ENCODE results near the gene RGS9BP.
"Not testable (repeated sequence)": the region's sequence is repeated elsewhere in the genome, so short reads cannot be mapped to it uniquely, and the experiment has no call there.

Gene RGS9BP

DNA sequence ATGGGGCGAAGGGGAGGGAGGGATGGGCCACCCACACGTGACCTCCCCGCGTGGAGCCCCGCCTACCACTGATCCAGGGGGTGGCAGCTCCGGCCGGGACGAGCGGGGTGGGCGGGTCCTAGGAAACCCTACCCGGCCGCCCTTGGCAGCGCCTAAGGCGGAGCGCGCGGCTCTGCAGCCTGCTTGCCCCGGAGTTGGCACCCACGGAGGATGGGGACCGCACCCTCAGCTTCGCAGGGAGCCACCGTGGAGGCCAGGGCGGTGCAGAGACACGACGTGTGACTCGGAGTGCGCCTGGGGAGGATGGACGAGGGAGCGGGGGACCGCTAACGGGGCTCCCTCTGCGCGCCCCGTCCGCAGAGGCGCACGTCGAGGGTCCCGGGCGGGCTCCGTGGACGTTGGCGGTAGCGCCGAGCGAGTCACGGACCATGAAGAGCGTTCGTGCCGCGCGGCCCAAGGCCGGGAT, at the start of gene RGS9BP:
Gene RGS9BP, plus strand, starts transcription at position 129 of the 466 bp plus-strand sequence. CDS start 416 bp downstream, outside the sequence.
- peak in 2 of 3 experiments; percentile 32 to 63 for DNase-seq (ENCODE audit: low read depth in 3 of 3)

DNA sequence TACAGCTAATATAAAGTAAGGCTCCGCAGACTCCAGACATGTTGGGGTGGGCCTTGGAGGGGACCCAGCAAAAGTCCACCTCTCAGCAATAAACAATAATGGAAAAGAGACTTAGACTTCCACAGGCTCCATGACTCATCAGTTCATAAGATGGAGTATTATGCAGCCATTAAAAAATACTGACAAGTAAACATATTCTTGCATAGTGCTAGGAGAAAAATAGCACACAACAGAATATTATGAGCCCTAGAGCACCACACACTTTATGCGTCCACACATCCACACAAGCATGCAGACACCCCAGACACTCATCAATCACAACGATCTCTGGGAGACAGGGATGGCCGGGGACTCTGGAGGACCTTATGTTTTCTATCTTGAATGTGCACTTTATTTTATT, 48.7 kb upstream of the RGS9BP start:
- DNase-seq (ENCODE audit: low read depth in 3 of 3), result no peak

GRCh38 chr19:32627714-32628270, 47.9 kb upstream of the RGS9BP start:
- no peak for DNase-seq (ENCODE audit: low read depth in 3 of 3)

DNA sequence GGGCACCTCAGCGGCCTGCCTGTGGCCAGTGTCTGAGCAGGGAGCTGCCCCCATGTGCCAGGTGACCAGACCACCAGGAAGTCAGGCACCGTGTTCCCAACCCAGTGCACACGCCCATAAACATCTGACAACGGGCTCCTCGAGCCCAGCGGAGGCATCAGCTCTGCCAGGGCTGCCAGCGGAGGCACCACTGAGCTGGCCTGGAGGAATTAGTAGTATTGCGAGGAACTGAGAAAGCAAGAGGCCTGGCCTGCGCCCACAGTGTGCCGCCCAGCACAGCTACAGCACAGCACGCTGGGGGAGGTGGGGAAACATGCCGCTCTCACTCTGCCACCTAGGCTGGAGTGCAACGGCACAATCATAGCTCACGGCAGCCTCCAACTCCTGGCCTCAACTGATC, 45.3 kb upstream of the RGS9BP start:
- no peak for DNase-seq (ENCODE audit: low read depth in 3 of 3)

GRCh38 chr19:32631381-32631780, 44.3 kb upstream of the RGS9BP start:
- no peak for DNase-seq (ENCODE audit: low read depth in 3 of 3)

GRCh38 chr19:32637480-32637879, 38.2 kb upstream of the RGS9BP start:
- no peak for DNase-seq (ENCODE audit: low read depth in 3 of 3)

DNA sequence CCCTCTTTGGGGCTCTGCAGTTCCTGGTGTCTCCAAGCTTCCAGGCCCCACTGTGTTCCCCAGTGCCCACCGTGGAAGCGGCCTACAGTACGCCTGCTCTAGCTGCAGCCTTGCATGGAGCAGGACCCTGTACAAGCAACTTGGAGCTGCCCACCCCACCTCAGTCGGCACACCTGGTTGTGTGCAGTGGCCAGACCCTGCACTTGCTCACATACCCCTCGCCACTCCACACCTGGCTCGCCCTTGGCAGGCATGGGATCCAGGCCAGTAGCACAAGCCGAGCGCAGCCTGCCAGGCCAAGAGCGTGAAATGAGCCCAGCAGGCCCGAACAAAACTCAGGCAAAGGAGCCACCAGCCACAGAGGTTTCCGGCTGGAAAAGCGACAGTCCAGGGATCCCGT, 37.0 kb upstream of the RGS9BP start:
- no peak for DNase-seq (ENCODE audit: low read depth in 3 of 3)

- peak; percentile 7 to 58 (median 22) for DNase-seq (ENCODE audit: low read depth in 3 of 3)
Measured at GRCh38 chr19:32642771-32643170, 32.9 kb upstream of the RGS9BP start.

DNA sequence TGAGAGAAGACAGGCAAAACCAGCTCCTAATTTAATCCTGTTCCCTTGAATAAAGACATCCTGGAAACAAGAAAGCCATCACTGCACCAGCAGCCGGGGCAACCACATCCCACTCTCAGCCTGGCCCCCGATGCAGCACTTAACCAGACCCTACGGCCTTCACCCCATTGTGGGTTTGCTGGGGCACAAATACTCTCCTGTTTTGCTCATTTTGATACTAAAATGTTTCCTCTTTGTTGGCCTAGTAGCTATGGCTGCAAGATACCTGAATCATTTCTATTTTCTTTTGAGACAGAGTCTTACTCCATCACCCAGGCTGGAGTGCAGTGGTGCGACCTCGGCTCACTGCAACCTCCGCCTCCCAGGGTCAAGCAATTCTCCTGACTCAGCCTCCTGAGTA, 29.1 kb upstream of the RGS9BP start:
- DNase-seq (ENCODE audit: low read depth in 3 of 3), result no peak

GRCh38 chr19:32647361-32647760, 28.3 kb upstream of the RGS9BP start:
- no peak for DNase-seq (ENCODE audit: low read depth in 3 of 3)

DNA sequence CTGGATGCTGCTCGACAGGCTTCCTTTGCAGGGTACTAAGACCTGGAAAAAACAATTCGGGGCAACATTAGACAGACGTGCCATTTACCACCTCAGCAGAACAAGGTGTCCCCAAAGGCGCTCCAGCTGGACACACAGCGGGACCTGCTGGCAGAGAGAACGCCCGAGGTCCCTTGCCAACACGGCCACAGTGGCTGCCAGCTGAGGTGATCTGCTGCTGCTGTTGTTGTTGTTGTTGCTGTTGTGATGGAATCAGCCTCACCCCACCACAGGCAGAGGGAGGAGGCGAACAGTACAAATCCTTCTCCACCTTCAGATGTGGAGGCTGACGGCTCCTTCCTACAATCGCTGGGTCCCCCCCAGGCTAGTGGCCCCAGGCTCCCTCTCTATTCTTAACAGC, 25.9 kb upstream of the RGS9BP start:
- DNase-seq (ENCODE audit: low read depth in 3 of 3), result no peak

- DNase-seq (ENCODE audit: low read depth in 3 of 3), result no peak
Measured at GRCh38 chr19:32650671-32651070, 25.0 kb upstream of the RGS9BP start.

DNA sequence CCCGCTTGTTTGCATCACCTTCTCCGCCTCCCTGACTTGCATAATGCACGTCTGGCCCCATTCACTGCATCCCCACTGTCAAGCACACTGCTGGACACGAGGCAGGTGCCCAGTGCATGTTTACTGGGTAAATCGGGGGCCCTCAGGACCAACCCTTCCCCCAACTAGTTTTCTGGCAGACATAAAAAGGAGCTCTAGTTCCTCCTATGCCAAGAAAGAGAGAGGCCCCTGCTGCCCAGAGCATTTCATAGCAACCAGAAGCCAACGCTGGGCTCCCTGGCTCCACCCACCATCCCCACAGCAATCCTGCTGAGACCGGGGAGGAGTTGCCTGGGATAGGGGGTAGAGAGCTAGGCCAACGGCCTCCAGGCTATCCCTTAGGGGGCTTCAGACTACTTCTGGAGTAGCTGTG, 23.9 kb upstream of the RGS9BP start:
- DNase-seq (ENCODE audit: low read depth in 3 of 3), result no peak

GRCh38 chr19:32652331-32652730, 23.3 kb upstream of the RGS9BP start:
- DNase-seq (ENCODE audit: low read depth in 3 of 3), result not testable (repeated sequence)

DNA sequence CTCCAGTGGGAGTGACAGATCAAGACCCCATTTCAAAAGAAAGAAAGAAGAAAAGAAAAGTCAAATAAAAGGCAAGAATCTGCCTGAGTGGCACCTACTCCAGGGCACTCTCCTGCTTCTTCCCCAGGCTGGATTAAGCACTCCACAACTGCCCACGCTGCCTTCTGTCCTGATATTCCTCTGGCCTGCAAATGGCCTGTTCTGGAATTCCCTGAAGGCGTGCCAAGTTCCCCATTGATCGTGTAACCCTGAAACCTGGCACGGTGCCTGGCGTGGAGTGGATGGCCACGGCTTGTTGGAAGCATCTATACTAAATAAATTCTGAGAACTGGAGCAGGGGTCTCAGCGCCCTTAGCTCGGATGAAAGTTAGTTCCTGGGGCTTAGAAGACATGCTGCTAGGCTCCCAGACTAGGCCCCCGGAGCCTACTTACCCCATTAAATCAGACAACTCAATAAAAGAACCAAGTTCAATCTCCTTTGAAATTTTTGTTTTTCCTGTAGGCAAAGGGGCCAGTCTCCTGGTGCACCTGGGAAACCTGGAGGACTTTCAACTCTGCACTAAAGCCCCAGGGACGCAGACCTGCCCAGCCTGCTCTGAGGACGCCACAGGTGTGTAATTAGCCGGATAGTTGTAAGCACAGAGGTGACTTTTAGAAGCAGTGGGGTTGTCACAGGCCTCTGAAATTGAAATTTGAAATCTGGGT, 22.6 kb upstream of the RGS9BP start:
- DNase-seq (ENCODE audit: low read depth in 3 of 3), result no peak

DNA sequence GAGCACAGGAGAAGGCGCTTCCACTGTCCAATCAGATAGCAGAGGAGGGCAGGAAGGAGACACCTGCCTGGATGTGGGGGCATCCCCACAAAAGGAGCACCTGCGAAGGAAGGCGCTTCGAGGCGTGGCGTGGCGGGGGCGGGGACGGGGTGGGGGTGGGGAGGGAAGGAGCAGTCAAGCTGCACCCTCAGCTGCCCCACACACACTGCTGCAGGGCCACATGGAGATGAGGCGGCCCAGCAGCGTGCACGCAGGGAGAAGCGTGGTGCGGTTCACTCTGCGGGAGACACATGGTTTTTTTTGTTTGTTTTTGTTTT, 22.1 kb upstream of the RGS9BP start:
- no peak for DNase-seq (ENCODE audit: low read depth in 3 of 3)

DNA sequence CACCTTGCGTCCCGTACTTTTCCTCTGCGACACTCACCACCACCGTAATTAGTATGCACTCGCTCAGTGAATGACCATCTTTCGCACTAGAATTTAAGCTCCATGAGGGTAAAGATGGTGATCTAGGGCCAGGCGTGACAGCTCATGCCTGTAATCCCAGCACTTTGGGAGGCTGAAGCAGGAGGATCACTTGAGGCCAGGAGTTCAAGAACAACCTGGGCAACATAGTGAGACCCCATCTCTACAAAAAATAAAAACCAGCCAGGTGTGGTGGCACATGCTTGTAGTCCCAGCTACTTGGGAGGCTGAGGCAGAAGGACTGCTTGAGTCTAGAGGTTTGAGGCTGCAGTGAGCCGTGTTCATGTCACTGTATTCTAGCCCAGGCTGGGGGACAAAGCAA, 19.3 kb upstream of the RGS9BP start:
- not testable (repeated sequence) for DNase-seq (ENCODE audit: low read depth in 3 of 3)

GRCh38 chr19:32658075-32658474, 17.6 kb upstream of the RGS9BP start:
- no peak for DNase-seq (ENCODE audit: low read depth in 3 of 3)

DNA sequence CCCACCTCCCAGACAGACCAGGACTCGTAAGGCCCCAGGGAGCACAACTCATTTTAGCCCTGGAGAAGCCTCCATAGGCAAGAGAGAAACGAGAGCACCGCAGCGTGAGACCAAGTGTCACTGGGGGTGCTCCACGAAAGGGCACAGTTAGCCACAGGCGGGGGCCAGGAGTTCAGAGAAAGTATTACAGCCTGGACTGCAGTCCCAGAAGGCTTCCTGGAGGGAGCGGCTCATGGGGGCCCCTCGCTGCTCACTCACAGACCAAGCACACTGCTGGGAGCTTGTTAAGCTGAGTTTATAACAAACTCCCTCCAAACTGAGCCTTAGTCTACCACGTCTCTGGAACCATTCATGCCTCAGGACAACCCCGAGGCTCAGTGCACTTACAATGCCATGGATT, 17.1 kb upstream of the RGS9BP start:
- DNase-seq (ENCODE audit: low read depth in 3 of 3), result no peak

GRCh38 chr19:32661318-32661717, 14.3 kb upstream of the RGS9BP start:
- no peak for DNase-seq (ENCODE audit: low read depth in 3 of 3)

GRCh38 chr19:32662186-32662585, 13.5 kb upstream of the RGS9BP start:
- DNase-seq (ENCODE audit: low read depth in 3 of 3), result no peak

- no peak for DNase-seq (ENCODE audit: low read depth in 3 of 3)
Measured at GRCh38 chr19:32666084-32666483, 9.6 kb upstream of the RGS9BP start.

- DNase-seq (ENCODE audit: low read depth in 3 of 3), result no peak
Measured at GRCh38 chr19:32669310-32669709, 6.3 kb upstream of the RGS9BP start.

All from stimulated activated CD4-positive, alpha-beta T cell treated with anti-CD3 and anti-CD28 coated beads, TNF-alpha, amount 100 ng/mL, for 24 hours (primary cell).